ENCODE results near the gene RNASEH2A.

DNA sequence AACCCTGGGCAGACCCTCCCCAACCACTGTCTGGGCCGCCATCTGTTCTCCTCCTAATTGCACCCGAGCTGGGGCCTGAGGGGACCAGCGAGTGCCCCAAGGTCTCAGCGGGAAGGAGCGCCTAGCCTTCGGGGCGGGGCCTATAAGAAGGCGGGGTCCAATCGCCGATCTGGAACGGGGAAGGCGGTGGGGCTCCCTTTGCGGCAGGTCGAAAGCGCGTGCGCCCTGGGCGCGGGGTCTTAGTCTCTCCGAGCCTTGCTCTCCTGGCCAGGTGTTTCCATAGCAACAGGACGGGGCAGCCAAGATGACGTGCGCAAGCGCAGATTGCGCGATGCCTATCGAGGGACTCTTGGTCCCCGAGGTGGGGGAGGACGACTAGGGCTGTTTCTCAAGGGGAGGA is 34.7 kb downstream of the RNASEH2A start:
- TF ChIP-seq, protein P1, sequence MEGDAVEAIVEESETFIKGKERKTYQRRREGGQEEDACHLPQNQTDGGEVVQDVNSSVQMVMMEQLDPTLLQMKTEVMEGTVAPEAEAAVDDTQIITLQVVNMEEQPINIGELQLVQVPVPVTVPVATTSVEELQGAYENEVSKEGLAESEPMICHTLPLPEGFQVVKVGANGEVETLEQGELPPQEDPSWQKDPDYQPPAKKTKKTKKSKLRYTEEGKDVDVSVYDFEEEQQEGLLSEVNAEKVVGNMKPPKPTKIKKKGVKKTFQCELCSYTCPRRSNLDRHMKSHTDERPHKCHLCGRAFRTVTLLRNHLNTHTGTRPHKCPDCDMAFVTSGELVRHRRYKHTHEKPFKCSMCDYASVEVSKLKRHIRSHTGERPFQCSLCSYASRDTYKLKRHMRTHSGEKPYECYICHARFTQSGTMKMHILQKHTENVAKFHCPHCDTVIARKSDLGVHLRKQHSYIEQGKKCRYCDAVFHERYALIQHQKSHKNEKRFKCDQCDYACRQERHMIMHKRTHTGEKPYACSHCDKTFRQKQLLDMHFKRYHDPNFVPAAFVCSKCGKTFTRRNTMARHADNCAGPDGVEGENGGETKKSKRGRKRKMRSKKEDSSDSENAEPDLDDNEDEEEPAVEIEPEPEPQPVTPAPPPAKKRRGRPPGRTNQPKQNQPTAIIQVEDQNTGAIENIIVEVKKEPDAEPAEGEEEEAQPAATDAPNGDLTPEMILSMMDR (conservative IDR thresholded peaks at IDR 0.05 in 1 of 2, IDR thresholded peaks at IDR 0.05 in 1 of 2; ENCODE audit: extremely low read depth in 1 of 2, insufficient read depth in 1 of 2, low read depth in 1 of 2, low read length in 2 of 2): no peak
- TF ChIP-seq EZH2 (IDR thresholded peaks at IDR 0.05; ENCODE audit: borderline replicate concordance, low read length): no peak
